ENCODE data around the gene CNTNAP1.

CNTNAP1 gene

GRCh38 chr17:42743595-42744282 lies 61.4 kb downstream of the CNTNAP1 start:
- DNase-seq: no peak

- DNase-seq: peak; percentile 87
These were observed 62.0 kb downstream of the CNTNAP1 start for GRCh38 chr17:42744283-42744805.

GRCh38 chr17:42744806-42745617 lies 62.7 kb downstream of the CNTNAP1 start, which contains the start of gene EZH1:
EZH1 (minus strand) TSS chr17:42745040; CDS start chr17:42728941, 16,099 bp downstream.
- DNase-seq: peak; percentile 92

GRCh38 chr17:42748202-42748907 lies 66.0 kb downstream of the CNTNAP1 start:
- DNase-seq: no peak

- no peak for DNase-seq
These were observed 66.8 kb downstream of the CNTNAP1 start for GRCh38 chr17:42748908-42749798.

Measured in stimulated activated CD4-positive, alpha-beta T cell treated with anti-CD3 and anti-CD28 coated beads, Interleukin-15, amount 100 ng/mL, for 24 hours (primary cell).